ENCODE results near the gene SERPINE2. TPM values are rescaled to one million over a fixed set of nuclear protein-coding genes. Genes with fewer than 3 reads are reported as not detected.

The SERPINE2 gene, protein sequence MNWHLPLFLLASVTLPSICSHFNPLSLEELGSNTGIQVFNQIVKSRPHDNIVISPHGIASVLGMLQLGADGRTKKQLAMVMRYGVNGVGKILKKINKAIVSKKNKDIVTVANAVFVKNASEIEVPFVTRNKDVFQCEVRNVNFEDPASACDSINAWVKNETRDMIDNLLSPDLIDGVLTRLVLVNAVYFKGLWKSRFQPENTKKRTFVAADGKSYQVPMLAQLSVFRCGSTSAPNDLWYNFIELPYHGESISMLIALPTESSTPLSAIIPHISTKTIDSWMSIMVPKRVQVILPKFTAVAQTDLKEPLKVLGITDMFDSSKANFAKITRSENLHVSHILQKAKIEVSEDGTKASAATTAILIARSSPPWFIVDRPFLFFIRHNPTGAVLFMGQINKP
- 19.1 TPM for polyA plus RNA-seq (2013, experiment 1 of 2)
- polyA plus RNA-seq (2013, experiment 2 of 2), result 20.2 TPM

- Histone ChIP-seq H3K4me1 (ENCODE audit: control insufficient read depth in 2 of 2, insufficient read depth in 1 of 2, low read depth in 1 of 2, low read length in 2 of 2) (peaks cover 2 to 4% of the 10 kb centered on the region in 2 donors), H2BK15ac (ENCODE audit: low read length) (peak within 1 kb of the TSS; percentile 51), H3K36me3 (replicated peaks in 1 of 2; ENCODE audit: control insufficient read depth in 2 of 2, insufficient read depth in 2 of 2, low read length in 2 of 2) (no peaks in the 10 kb centered on the region), H2AFZ (ENCODE audit: low read length) (peak within 1 kb of the TSS; percentile 99), H3K79me1 (ENCODE audit: low read depth, low read length) (no peaks in the 10 kb centered on the region), H2AK5ac (ENCODE audit: low read depth, low read length) (no peak within 1 kb of the TSS), H2BK5ac (ENCODE audit: low read length) (no peak within 1 kb of the TSS), H3K4me3 (ENCODE audit: low read length in 2 of 2) (peak within 1 kb of the TSS; percentile 62 to 94), H3K4ac (ENCODE audit: low read length) (no peak within 1 kb of the TSS), H3K23ac (ENCODE audit: low read depth, low read length, poor library complexity) (peak within 1 kb of the TSS; percentile 57), H3K18ac (ENCODE audit: low read length) (peak within 1 kb of the TSS; percentile 98), H4K91ac (ENCODE audit: low read depth, low read length, poor library complexity) (no peak within 1 kb of the TSS), H2BK120ac (ENCODE audit: low read depth, low read length) (peak within 1 kb of the TSS; percentile 81), H3K4me2 (ENCODE audit: insufficient read depth, low read length, poor library complexity, severe bottlenecking) (peak within 1 kb of the TSS; percentile 79), H2BK12ac (ENCODE audit: low read length) (no peak within 1 kb of the TSS), H3K27me3 (ENCODE audit: control insufficient read depth in 3 of 3, insufficient read depth in 3 of 3, low read depth in 1 of 3, low read length in 3 of 3) (peaks cover 0 to 61% (median 12%) of the 10 kb centered on the region in 3 experiments), H3K14ac (ENCODE audit: low read length) (no peak within 1 kb of the TSS), H3K27ac (replicated peaks; ENCODE audit: low read length) (no peak within 1 kb of the TSS), H4K8ac (ENCODE audit: low read depth, low read length) (no peak within 1 kb of the TSS), H3K9me3 (replicated peaks in 1 of 2; ENCODE audit: control insufficient read depth in 2 of 2, insufficient read depth in 1 of 2, low read depth in 1 of 2, low read length in 2 of 2) (no peaks in the 10 kb centered on the region), H3K9ac (ENCODE audit: low read depth, low read length, poor library complexity) (peak within 1 kb of the TSS; percentile 89)
- WGBS, 2 donors (ENCODE audit: extremely low coverage in 2 of 2, insufficient read length in 2 of 2, insufficient replicate concordance in 1 of 2), result no CpG with 5 or more reads among the region's 91 CpGs
- peak; percentile 72 for DNase-seq (ENCODE audit: low spot score)
These were observed at the start of gene SERPINE2 for GRCh38 chr2:224039080-224039769. Gene SERPINE2 (minus strand): TSS chr2:224039286. CDS start chr2:224001900, 37,386 bp downstream.

DNA sequence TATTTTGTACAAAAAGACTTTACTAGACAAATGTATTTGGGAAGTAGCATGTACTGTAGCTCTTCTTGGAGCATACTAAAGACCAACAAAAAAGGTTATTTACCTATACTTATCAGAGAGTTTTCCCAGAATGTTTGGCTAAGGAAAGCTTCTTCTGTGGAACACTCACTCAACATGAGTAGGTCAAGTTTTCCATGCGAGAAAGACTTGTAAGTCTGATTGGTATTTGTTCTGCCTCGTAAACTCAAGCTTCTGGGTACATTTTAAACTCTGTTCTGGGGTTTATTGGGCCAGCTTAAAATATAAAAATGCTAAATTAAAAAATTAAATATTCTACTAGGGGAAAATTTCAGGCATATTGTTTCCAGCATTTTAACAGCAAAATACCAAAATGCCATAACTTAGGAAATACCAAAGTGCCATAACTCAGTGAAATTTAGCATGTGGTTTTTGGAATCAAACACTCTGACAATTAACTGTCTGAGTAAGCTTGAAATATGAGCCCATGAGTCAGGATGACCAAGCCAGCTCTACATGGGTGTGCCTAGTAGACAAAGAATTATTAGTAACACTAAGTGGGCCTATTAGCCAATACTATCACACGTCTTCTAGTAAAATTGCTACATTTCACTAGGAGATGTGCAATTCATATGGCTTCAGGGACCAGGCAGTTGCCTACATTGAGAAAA, 47.3 kb upstream of the SERPINE2 start:
- Histone ChIP-seq H3K4ac (ENCODE audit: low read length) (no peak overlapping the region), H3K18ac (ENCODE audit: low read length) (no peak overlapping the region), H2AFZ (ENCODE audit: low read length) (no peak overlapping the region), H3K9me3 (replicated peaks in 1 of 2; ENCODE audit: control insufficient read depth in 2 of 2, insufficient read depth in 1 of 2, low read depth in 1 of 2, low read length in 2 of 2) (no peaks in the 10 kb centered on the region), H3K14ac (ENCODE audit: low read length) (no peak overlapping the region), H3K9ac (ENCODE audit: low read depth, low read length, poor library complexity) (no peak overlapping the region), H3K27me3 (ENCODE audit: control insufficient read depth in 3 of 3, insufficient read depth in 3 of 3, low read depth in 1 of 3, low read length in 3 of 3) (no peaks in the 10 kb centered on the region), H3K36me3 (replicated peaks in 1 of 2; ENCODE audit: control insufficient read depth in 2 of 2, insufficient read depth in 2 of 2, low read length in 2 of 2) (no peaks in the 10 kb centered on the region), H2BK12ac (ENCODE audit: low read length) (no peak overlapping the region), H3K79me1 (ENCODE audit: low read depth, low read length) (no peaks in the 10 kb centered on the region), H2BK5ac (ENCODE audit: low read length) (no peak overlapping the region), H2AK5ac (ENCODE audit: low read depth, low read length) (no peak overlapping the region), H4K91ac (ENCODE audit: low read depth, low read length, poor library complexity) (no peak overlapping the region), H3K23ac (ENCODE audit: low read depth, low read length, poor library complexity) (no peak overlapping the region), H2BK120ac (ENCODE audit: low read depth, low read length) (no peak overlapping the region), H4K8ac (ENCODE audit: low read depth, low read length) (no peak overlapping the region), H3K4me2 (ENCODE audit: insufficient read depth, low read length, poor library complexity, severe bottlenecking) (no peak overlapping the region), H2BK15ac (ENCODE audit: low read length) (no peak overlapping the region), H3K27ac (replicated peaks; ENCODE audit: low read length) (no peak overlapping the region), H3K4me1 (ENCODE audit: control insufficient read depth in 2 of 2, insufficient read depth in 1 of 2, low read depth in 1 of 2, low read length in 2 of 2) (no peaks in the 10 kb centered on the region), H3K4me3 (ENCODE audit: low read length in 2 of 2) (no peak overlapping the region)
- no peak for DNase-seq (ENCODE audit: low spot score)
- no CpG with 5 or more reads among the region's 3 CpGs for WGBS, 2 donors (ENCODE audit: extremely low coverage in 2 of 2, insufficient read length in 2 of 2, insufficient replicate concordance in 1 of 2)

GRCh38 chr2:224085811-224086210, 46.7 kb upstream of the SERPINE2 start:
- H4K91ac ChIP-seq (ENCODE audit: low read depth, low read length, poor library complexity), result no peak overlapping the region
- no peaks in the 10 kb centered on the region for H3K27me3 ChIP-seq (ENCODE audit: control insufficient read depth in 3 of 3, insufficient read depth in 3 of 3, low read depth in 1 of 3, low read length in 3 of 3)
- no peak overlapping the region for H3K27ac ChIP-seq (replicated peaks; ENCODE audit: low read length)
- H3K9ac ChIP-seq (ENCODE audit: low read depth, low read length, poor library complexity), result no peak overlapping the region
- no peak overlapping the region for H3K14ac ChIP-seq (ENCODE audit: low read length)
- H3K4me1 ChIP-seq (ENCODE audit: control insufficient read depth in 2 of 2, insufficient read depth in 1 of 2, low read depth in 1 of 2, low read length in 2 of 2), result no peaks in the 10 kb centered on the region
- no peak overlapping the region for H2BK12ac ChIP-seq (ENCODE audit: low read length)
- H3K4me3 ChIP-seq (ENCODE audit: low read length in 2 of 2), result no peak overlapping the region
- H2BK15ac ChIP-seq (ENCODE audit: low read length), result no peak overlapping the region
- no peak overlapping the region for H4K8ac ChIP-seq (ENCODE audit: low read depth, low read length)
- H3K4ac ChIP-seq (ENCODE audit: low read length), result no peak overlapping the region
- no peak overlapping the region for H3K18ac ChIP-seq (ENCODE audit: low read length)
- no peak overlapping the region for H3K23ac ChIP-seq (ENCODE audit: low read depth, low read length, poor library complexity)
- WGBS, 2 donors (ENCODE audit: extremely low coverage in 2 of 2, insufficient read length in 2 of 2, insufficient replicate concordance in 1 of 2), result no CpG with 5 or more reads among the region's 3 CpGs
- no peak for DNase-seq (ENCODE audit: low spot score)
- no peaks in the 10 kb centered on the region for H3K79me1 ChIP-seq (ENCODE audit: low read depth, low read length)
- no peak overlapping the region for H2AK5ac ChIP-seq (ENCODE audit: low read depth, low read length)
- no peaks in the 10 kb centered on the region for H3K36me3 ChIP-seq (replicated peaks in 1 of 2; ENCODE audit: control insufficient read depth in 2 of 2, insufficient read depth in 2 of 2, low read length in 2 of 2)
- no peaks in the 10 kb centered on the region for H3K9me3 ChIP-seq (replicated peaks in 1 of 2; ENCODE audit: control insufficient read depth in 2 of 2, insufficient read depth in 1 of 2, low read depth in 1 of 2, low read length in 2 of 2)
- no peak overlapping the region for H2BK120ac ChIP-seq (ENCODE audit: low read depth, low read length)
- no peak overlapping the region for H2BK5ac ChIP-seq (ENCODE audit: low read length)
- no peak overlapping the region for H2AFZ ChIP-seq (ENCODE audit: low read length)
- H3K4me2 ChIP-seq (ENCODE audit: insufficient read depth, low read length, poor library complexity, severe bottlenecking), result no peak overlapping the region

GRCh38 chr2:224085246-224085645, 46.2 kb upstream of the SERPINE2 start:
- no peak for DNase-seq (ENCODE audit: low spot score)
- Histone ChIP-seq H3K27ac (replicated peaks; ENCODE audit: low read length) (no peak overlapping the region), H3K4ac (ENCODE audit: low read length) (no peak overlapping the region), H3K27me3 (ENCODE audit: control insufficient read depth in 3 of 3, insufficient read depth in 3 of 3, low read depth in 1 of 3, low read length in 3 of 3) (no peaks in the 10 kb centered on the region), H3K18ac (ENCODE audit: low read length) (no peak overlapping the region), H2BK12ac (ENCODE audit: low read length) (no peak overlapping the region), H2AFZ (ENCODE audit: low read length) (no peak overlapping the region), H3K4me2 (ENCODE audit: insufficient read depth, low read length, poor library complexity, severe bottlenecking) (no peak overlapping the region), H3K4me3 (ENCODE audit: low read length in 2 of 2) (no peak overlapping the region), H2BK5ac (ENCODE audit: low read length) (no peak overlapping the region), H3K4me1 (ENCODE audit: control insufficient read depth in 2 of 2, insufficient read depth in 1 of 2, low read depth in 1 of 2, low read length in 2 of 2) (no peaks in the 10 kb centered on the region), H4K91ac (ENCODE audit: low read depth, low read length, poor library complexity) (no peak overlapping the region), H3K36me3 (replicated peaks in 1 of 2; ENCODE audit: control insufficient read depth in 2 of 2, insufficient read depth in 2 of 2, low read length in 2 of 2) (no peaks in the 10 kb centered on the region), H3K79me1 (ENCODE audit: low read depth, low read length) (no peaks in the 10 kb centered on the region), H2AK5ac (ENCODE audit: low read depth, low read length) (no peak overlapping the region), H3K9ac (ENCODE audit: low read depth, low read length, poor library complexity) (no peak overlapping the region), H2BK15ac (ENCODE audit: low read length) (no peak overlapping the region), H4K8ac (ENCODE audit: low read depth, low read length) (no peak overlapping the region), H3K14ac (ENCODE audit: low read length) (no peak overlapping the region), H3K23ac (ENCODE audit: low read depth, low read length, poor library complexity) (no peak overlapping the region), H3K9me3 (replicated peaks in 1 of 2; ENCODE audit: control insufficient read depth in 2 of 2, insufficient read depth in 1 of 2, low read depth in 1 of 2, low read length in 2 of 2) (no peaks in the 10 kb centered on the region), H2BK120ac (ENCODE audit: low read depth, low read length) (no peak overlapping the region)
- no CpG with 5 or more reads among the region's 2 CpGs for WGBS, 2 donors (ENCODE audit: extremely low coverage in 2 of 2, insufficient read length in 2 of 2, insufficient replicate concordance in 1 of 2)
